HG03439 (cell line): ENCODE results near the gene ACSL6.

ENCODE experiments used
- ATAC-seq: cut with Tn5 transposase; IDR thresholded peaks from one replicate; pipeline ENCODE4 v1.9.1; 2021; ENCODE audit warnings: mild to moderate bottlenecking, moderate library complexity; ENCODE audit not compliant: unreplicated experiment

Gene ACSL6

GRCh38 chr5:131984956-131985665 lies 26.3 kb downstream of the ACSL6 start:
- no peak for ATAC-seq

GRCh38 chr5:131983244-131983771 lies 28.1 kb downstream of the ACSL6 start:
- ATAC-seq = no peak

DNA sequence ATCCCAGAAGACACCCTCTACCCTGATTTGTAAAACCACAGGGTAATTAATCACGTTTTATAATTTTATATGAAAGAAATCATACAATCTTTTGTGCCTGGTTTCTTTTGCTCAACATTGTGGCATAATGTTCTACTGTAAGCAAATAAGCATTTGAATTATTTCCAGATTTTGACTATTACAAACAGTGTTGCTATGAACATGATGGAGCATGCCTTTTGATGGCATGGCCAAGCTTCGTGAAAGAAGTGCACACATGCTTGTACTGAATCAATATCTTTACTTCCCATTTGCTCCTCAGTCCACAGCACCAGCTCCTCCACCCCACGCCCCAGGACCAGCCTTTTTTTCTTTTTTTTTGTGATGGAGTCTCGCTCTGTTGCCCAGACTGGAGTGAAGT lies 29.9 kb downstream of the ACSL6 start:
- ATAC-seq = no peak

GRCh38 chr5:131980696-131981095 lies 30.8 kb downstream of the ACSL6 start:
- ATAC-seq = no peak

DNA sequence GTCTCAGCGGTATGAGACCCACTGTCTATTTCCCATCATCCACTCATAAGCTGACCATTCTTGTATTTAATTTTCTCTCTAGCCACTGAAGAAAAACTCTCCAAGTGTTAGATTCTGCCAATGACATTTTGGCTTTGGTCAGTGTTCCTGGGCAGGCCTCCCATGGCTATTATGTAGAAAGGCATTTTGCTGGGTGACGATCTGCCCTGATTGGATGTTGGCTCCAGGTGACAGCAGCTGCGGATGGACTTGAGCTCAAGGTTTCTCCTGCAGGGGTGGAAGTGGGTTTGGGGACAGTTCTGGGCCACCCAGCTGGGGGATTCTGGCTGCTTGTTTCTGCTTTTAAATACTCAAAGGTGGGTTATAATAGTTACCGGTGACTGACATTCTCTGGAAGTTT lies 31.6 kb downstream of the ACSL6 start:
- no peak for ATAC-seq

DNA sequence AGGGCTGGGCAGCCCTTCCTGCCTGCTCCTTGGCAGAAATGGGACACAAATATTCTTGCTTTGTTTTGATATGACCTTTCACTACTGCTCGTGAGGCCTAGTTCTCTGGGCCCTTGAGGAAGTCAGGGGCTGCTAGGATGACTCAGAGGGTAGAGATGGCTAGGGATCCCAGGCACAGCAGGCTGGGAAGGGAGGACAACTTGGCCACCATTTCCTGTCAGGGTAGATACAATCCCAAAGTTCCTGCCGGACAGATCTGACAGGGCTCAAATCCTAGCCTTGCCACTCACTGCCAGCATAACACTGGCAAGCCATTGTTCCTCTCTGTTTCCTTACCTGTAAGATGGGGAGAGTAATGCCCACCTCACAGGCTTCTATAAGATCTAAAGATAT lies 34.2 kb downstream of the ACSL6 start:
- no peak for ATAC-seq

GRCh38 chr5:131976414-131977211 lies 34.8 kb downstream of the ACSL6 start:
- peak; percentile 50 for ATAC-seq

DNA sequence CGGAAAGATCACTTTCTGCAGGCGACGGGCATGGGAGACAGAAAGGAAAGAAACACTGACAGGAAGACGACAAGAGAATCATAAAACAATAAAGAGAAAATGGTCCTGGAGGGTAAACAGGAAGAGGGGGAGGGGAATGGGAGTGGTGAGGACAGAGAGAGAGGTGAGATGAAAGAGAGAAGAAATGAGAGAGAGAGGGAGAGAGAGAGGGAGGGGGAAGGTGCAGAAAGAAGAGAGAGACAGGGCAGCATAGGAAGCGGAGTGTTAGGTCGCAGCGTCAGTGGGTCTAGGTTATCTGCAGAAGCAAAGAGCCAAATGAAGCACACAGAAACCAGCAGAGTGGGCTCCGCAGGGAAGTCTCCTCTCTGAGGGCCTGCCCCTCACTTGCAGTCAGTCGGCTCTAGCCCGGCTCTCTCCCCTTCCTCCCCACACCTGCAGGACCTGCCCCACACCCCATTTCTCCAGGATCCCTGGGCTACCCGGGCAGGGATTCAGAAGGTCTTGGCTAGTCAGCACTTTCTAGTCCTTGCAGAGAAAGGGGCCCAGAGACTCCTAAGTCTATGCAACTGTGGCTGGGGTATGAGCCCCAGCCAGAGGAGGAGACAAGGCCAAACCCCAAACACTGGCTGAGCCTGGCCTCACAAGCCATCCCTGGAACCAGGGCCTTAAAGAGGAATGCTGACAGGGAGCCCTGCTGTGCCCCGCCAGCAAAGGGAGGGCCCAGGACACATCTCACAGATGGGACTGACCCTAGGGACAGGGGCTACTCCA lies 36.3 kb downstream of the ACSL6 start:
- ATAC-seq = no peak

DNA sequence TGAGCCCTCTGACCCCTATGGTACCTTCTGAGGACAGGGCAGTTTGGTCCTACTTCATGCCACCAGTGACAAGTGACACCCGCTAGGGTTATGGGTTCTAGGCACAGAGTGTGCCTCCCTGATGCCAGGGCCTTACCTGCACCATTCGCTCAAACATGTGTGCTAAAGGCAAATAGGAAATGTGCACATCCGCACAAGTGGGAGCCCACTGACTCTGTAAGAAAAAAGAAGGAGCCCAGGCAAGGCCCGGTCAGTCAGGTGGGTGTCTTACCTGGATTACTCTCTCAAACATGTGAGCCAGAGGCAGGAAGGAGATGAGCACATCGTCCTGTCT lies 36.9 kb downstream of the ACSL6 start:
- ATAC-seq = no peak

- no peak for ATAC-seq
Observed at GRCh38 chr5:131974016-131974415, 37.4 kb downstream of the ACSL6 start.

DNA sequence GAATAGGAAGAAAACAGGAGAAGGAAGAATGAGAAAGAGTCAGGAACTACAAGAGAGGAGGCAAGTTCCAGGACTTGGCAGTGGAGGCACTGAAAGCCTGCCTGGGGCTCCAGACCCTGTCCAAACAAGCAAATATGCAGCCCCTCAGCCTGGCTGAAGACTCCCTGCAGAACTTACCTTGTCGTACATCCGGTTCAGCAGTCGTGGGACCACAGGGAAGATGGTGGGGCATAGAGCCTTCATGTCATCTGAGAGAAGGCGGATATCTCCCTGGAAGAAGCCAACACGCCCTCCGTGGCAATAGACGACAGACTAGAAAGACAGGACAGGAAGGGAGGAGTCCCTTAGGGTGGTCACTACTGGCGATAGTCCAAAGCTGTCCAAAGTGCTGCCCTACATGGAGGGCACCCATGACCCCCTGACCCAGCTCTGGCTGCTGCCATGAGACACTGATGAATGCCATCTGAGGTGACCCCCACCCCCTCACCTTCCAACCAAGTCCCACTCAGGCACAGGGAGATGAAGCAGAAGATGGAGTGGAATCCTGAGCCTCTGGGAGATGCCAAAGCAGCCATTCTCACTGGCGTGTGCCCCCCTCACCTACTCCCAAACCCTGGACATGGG lies 38.3 kb downstream of the ACSL6 start:
- ATAC-seq = no peak

GRCh38 chr5:131968396-131968954 lies 43.0 kb downstream of the ACSL6 start:
- no peak for ATAC-seq

- ATAC-seq = no peak
Observed at GRCh38 chr5:131966551-131966950, 44.9 kb downstream of the ACSL6 start.

- ATAC-seq = no peak
Observed at GRCh38 chr5:131965826-131966415, 45.5 kb downstream of the ACSL6 start.

- no peak for ATAC-seq
Observed at GRCh38 chr5:131959906-131960305, 51.6 kb downstream of the ACSL6 start.

- no peak for ATAC-seq
Observed at GRCh38 chr5:131959136-131959535, 52.3 kb downstream of the ACSL6 start.

DNA sequence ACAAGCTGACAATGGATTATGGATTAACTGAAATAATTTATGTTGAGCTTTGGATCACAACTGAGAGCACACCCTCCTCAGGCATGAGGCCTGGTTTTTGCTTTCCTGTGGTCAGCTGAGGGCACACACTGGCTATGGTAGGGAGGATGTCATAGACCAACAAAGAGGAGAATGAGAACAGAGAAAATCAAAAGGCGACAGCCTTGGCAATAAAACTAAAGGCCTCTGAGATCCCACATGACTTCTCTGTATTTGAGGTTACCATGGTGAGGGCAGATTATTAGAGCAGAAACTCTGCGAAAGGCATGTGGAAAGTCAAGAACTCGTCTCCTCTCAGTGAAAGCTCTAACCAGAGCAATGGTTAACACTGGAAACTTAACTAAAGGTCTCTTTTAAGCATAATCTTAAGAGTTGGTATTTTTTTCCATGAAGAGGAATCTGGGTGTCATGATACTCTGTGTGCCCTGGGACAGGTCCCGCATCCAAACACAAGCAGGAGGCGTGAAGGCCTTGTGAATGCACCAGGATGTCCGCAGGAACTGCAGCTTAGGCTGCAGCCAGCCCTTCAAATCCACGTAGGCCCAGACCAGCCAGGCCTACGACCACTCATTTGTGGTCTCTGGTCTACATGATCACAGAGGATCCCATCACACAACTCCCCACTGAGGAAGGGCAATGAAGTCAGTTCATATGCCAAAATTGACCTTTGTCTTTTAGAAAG lies 53.6 kb downstream of the ACSL6 start:
- ATAC-seq = no peak

GRCh38 chr5:131953969-131954368 lies 57.5 kb downstream of the ACSL6 start:
- ATAC-seq = no peak

DNA sequence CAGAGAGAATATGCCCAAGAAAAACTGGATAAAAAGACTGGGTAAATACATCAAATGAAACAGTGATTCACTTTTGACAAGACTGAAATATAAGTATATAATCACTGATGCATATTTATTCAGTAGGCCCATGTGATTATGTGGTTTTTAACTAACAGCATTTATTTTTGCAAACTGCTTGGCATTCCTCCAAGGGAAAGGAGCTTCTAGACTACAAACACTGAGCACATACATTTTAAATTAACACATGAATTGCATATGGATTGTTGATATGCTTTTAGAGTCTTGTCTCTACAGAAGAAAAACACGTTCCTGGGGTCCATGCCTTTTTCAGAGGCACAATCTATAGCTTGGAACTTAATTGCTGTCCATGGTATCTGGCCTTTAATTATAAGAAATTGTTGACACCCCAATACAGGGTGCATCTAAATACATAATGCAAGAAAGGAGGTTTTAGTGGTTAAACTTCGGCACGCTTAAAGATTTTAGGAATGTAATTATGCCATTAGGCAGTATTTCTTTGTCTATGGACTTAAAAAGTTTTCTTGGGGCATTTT lies 59.1 kb downstream of the ACSL6 start:
- no peak for ATAC-seq
